Common myeloid progenitor, CD34-positive (primary cell): ENCODE results near the gene GNAL.

Experiments
- CTCF ChIA-PET: fragments of 350-600 bp; sonication (Branson Sonifier 250); formaldehyde crosslinking; loops from one replicate; lab custom pipeline; 2021; ENCODE audit warnings: antibody characterized with exemption; lab: Charles Lee
- POLR2A ChIA-PET: fragments of 350-600 bp; sonication (Branson Sonifier 250); formaldehyde crosslinking; loops from one replicate; lab custom pipeline; 2021; ENCODE audit warnings: antibody characterized with exemption; lab: Charles Lee
- DNase-seq, 3 donors: peaks; one replicate each; pipeline versions ENCODE4 v3.0.0 to v3.0.0-alpha.2; 2013
- H3K27ac ChIP-seq, 2 experiments: 1 replicate in 1 of 2; 2 replicates in 1 of 2; pipeline ENCODE4 v1.7.0; 2013; ENCODE audit warnings: inconsistent platforms in 2 of 2, low read length in 2 of 2, mild to moderate bottlenecking in 2 of 2, low read depth in 1 of 2, moderate library complexity in 1 of 2; ENCODE audit not compliant: severe bottlenecking in 2 of 2, insufficient read depth in 1 of 2, poor library complexity in 1 of 2
- H3K27me3 ChIP-seq, 5 experiments: replicated peaks in 2 of 5; 1 replicate in 3 of 5; 2 replicates in 2 of 5; pipeline versions ENCODE4 v1.6.1 to v1.7.0; 2013; ENCODE audit warnings: low read length in 4 of 5, mild to moderate bottlenecking in 2 of 5, moderate library complexity in 2 of 5, inconsistent platforms in 1 of 5; ENCODE audit not compliant: insufficient read depth in 5 of 5, control insufficient read depth in 4 of 5
- H3K36me3 ChIP-seq, 4 experiments: 1 replicate in 2 of 4; 2 replicates in 2 of 4; pipeline versions ENCODE4 v1.6.1 to v1.7.0; 2013; ENCODE audit warnings: low read length in 3 of 4, control low read depth in 1 of 4, mild to moderate bottlenecking in 1 of 4; ENCODE audit not compliant: control insufficient read depth in 4 of 4, insufficient read depth in 4 of 4
- H3K4me1 ChIP-seq, 4 experiments: 1 replicate in 3 of 4; 2 replicates in 1 of 4; pipeline versions ENCODE4 v1.6.1 to v1.7.1; 2013; ENCODE audit warnings: low read length in 3 of 4, mild to moderate bottlenecking in 3 of 4, control low read depth in 1 of 4, inconsistent platforms in 1 of 4, moderate library complexity in 1 of 4; ENCODE audit not compliant: control insufficient read depth in 4 of 4, insufficient read depth in 4 of 4; ENCODE audit errors: control extremely low read depth in 1 of 4
- H3K4me3 ChIP-seq, 7 experiments: 1 replicate in 4 of 7; 2 replicates in 3 of 7; pipeline versions ENCODE4 v1.5.1 to v1.7.0; 2013; ENCODE audit warnings: mild to moderate bottlenecking in 7 of 7, low read length in 6 of 7, moderate library complexity in 6 of 7, inconsistent platforms in 2 of 7, low read depth in 2 of 7, control low read depth in 1 of 7; ENCODE audit not compliant: insufficient read depth in 4 of 7, control insufficient read depth in 1 of 7; ENCODE audit errors: extremely low read depth in 1 of 7
- H3K9me3 ChIP-seq, 5 experiments: 1 replicate in 4 of 5; 2 replicates in 1 of 5; pipeline versions ENCODE4 v1.6.1 to v1.7.1; 2013; ENCODE audit warnings: low read length in 4 of 5, mild to moderate bottlenecking in 2 of 5, inconsistent platforms in 1 of 5, low read depth in 1 of 5, moderate library complexity in 1 of 5; ENCODE audit not compliant: control insufficient read depth in 4 of 5, insufficient read depth in 2 of 5; ENCODE audit errors: control extremely low read depth in 1 of 5
- whole genome bisulfite sequencing: methylation state at CpG from one replicate; pipeline ENCODE4 v1.1.5; 2013; ENCODE audit not compliant: insufficient coverage; 5-methylcytosine and 5-hydroxymethylcytosine counted together

GNAL gene

GRCh38 chr18:11666831-11667230 lies 22.2 kb upstream of the GNAL start:
- Histone ChIP-seq H3K4me1 (no peaks in the 10 kb centered on the region), H3K27me3 (peaks cover 0 to 9% (median 3%) of the 10 kb centered on the region in 5 experiments), H3K27ac (no peak overlapping the region), H3K36me3 (no peaks in the 10 kb centered on the region), H3K9me3 (peaks cover 0 to 1% (median 0%) of the 10 kb centered on the region in 5 experiments), H3K4me3 (no peak overlapping the region)
- no peak for DNase-seq
- WGBS, result 94% methylated on average over 3 of the region's 4 CpGs
- CTCF ChIA-PET, result interaction anchor here (1.0 to 1.7 kb wide), 5 partner anchors 9 to 62 kb away, joined by 3 to 8 read pairs (median 3); no protein-coding TSS in a partner anchor
- POLR2A ChIA-PET, result interaction anchor here (0.5 kb wide), 1 partner anchor 1245 kb away, joined by 3 read pairs; no protein-coding TSS in a partner anchor

- H3K27ac ChIP-seq, result no peak overlapping the region
- ChIA-PET POLR2A (no interaction called here), CTCF (interaction anchor here (0.7 to 1.3 kb wide), 3 partner anchors 8 to 61 kb away, joined by 3 read pairs; no protein-coding TSS in a partner anchor)
- H3K4me1 ChIP-seq, result no peaks in the 10 kb centered on the region
- H3K4me3 ChIP-seq, result no peak overlapping the region
- peaks cover 0 to 9% (median 3%) of the 10 kb centered on the region in 5 experiments for H3K27me3 ChIP-seq
- no peaks in the 10 kb centered on the region for H3K36me3 ChIP-seq
- WGBS, result 100% methylated on average over 4 of the region's 6 CpGs
- no peak for DNase-seq
- H3K9me3 ChIP-seq, result no peaks in the 10 kb centered on the region
Measured at GRCh38 chr18:11667578-11667977, 21.5 kb upstream of the GNAL start.

- no peak overlapping the region for H3K27ac ChIP-seq
- H3K27me3 ChIP-seq, result peaks cover 0 to 9% (median 3%) of the 10 kb centered on the region in 5 experiments
- no peak for DNase-seq
- WGBS, result 80% methylated on average over 7 of the region's 10 CpGs
- no peaks in the 10 kb centered on the region for H3K36me3 ChIP-seq
- CTCF ChIA-PET, result no interaction called here
- POLR2A ChIA-PET, result no interaction called here
- no peak overlapping the region for H3K4me3 ChIP-seq
- no peaks in the 10 kb centered on the region for H3K4me1 ChIP-seq
- H3K9me3 ChIP-seq, result no peaks in the 10 kb centered on the region
Measured at GRCh38 chr18:11668441-11669169, 20.5 kb upstream of the GNAL start.

GRCh38 chr18:11669271-11669947 lies 19.7 kb upstream of the GNAL start:
- H3K27ac ChIP-seq, result no peak overlapping the region

GRCh38 chr18:11669948-11670275 lies 19.2 kb upstream of the GNAL start:
- no peak overlapping the region for H3K4me3 ChIP-seq
- H3K4me1 ChIP-seq, result no peaks in the 10 kb centered on the region
- CTCF ChIA-PET, result interaction anchor here (1.5 kb wide), 1 partner anchor 76 kb away, joined by 3 read pairs; no protein-coding TSS in a partner anchor
- H3K27me3 ChIP-seq, result peaks cover 0 to 15% (median 3%) of the 10 kb centered on the region in 5 experiments
- H3K9me3 ChIP-seq, result peaks cover 0 to 3% (median 0%) of the 10 kb centered on the region in 5 experiments
- 82% methylated on average over 10 of the region's 10 CpGs for WGBS
- DNase-seq, result no peak
- POLR2A ChIA-PET, result no interaction called here
- no peaks in the 10 kb centered on the region for H3K36me3 ChIP-seq
- no peak overlapping the region for H3K27ac ChIP-seq

More at GRCh38 chr18:11669271-11669947, 19.7 kb upstream of the GNAL start:
- Histone ChIP-seq H3K9me3 (no peaks in the 10 kb centered on the region), H3K27me3 (peaks cover 0 to 15% (median 3%) of the 10 kb centered on the region in 5 experiments), H3K4me3 (no peak overlapping the region), H3K36me3 (no peaks in the 10 kb centered on the region), H3K4me1 (no peaks in the 10 kb centered on the region)
- CTCF ChIA-PET, result interaction anchor here (1.5 kb wide), 1 partner anchor 77 kb away, joined by 3 read pairs; no protein-coding TSS in a partner anchor
- POLR2A ChIA-PET, result no interaction called here
- DNase-seq, result no peak
- 90% methylated on average over 12 of the region's 14 CpGs for WGBS

GRCh38 chr18:11671156-11671555 lies 17.9 kb upstream of the GNAL start:
- H3K4me3 ChIP-seq, result no peak overlapping the region
- peaks cover 0 to 4% (median 0%) of the 10 kb centered on the region in 5 experiments for H3K9me3 ChIP-seq
- H3K36me3 ChIP-seq, result no peaks in the 10 kb centered on the region
- H3K4me1 ChIP-seq, result no peaks in the 10 kb centered on the region
- no peak for DNase-seq
- ChIA-PET POLR2A (no interaction called here), CTCF (interaction anchor here (0.7 to 1.5 kb wide), 2 partner anchors 75 to 118 kb away, joined by 3 read pairs; no protein-coding TSS in a partner anchor)
- H3K27ac ChIP-seq, result no peak overlapping the region
- whole genome bisulfite sequencing, result 95% methylated on average over 3 of the region's 8 CpGs
- H3K27me3 ChIP-seq, result peaks cover 0 to 17% (median 2%) of the 10 kb centered on the region in 5 experiments

GRCh38 chr18:11672198-11672597 lies 16.9 kb upstream of the GNAL start:
- ChIA-PET CTCF (no interaction called here), POLR2A (no interaction called here)
- 97% methylated on average over 8 of the region's 8 CpGs for WGBS
- DNase-seq, result no peak
- H3K27me3 ChIP-seq, result peaks cover 0 to 23% (median 2%) of the 10 kb centered on the region in 5 experiments
- no peak overlapping the region for H3K4me3 ChIP-seq
- H3K9me3 ChIP-seq, result peaks cover 0 to 4% (median 0%) of the 10 kb centered on the region in 5 experiments
- no peaks in the 10 kb centered on the region for H3K4me1 ChIP-seq
- H3K36me3 ChIP-seq, result no peaks in the 10 kb centered on the region
- H3K27ac ChIP-seq, result no peak overlapping the region
